Activated CD4-positive, CD25-positive, alpha-beta regulatory T cell treated with anti-CD3 and anti-CD28 coated beads, Interleukin-2, amount 50 U/mL, for 16 hours (primary cell): ENCODE results near the gene C2CD3.

ENCODE experiments used
- DNase-seq: peaks from one replicate; pipeline ENCODE4 v3.0.0-alpha.2; 2020; ENCODE audit warnings: low read depth, low spot score

The C2CD3 gene

DNA sequence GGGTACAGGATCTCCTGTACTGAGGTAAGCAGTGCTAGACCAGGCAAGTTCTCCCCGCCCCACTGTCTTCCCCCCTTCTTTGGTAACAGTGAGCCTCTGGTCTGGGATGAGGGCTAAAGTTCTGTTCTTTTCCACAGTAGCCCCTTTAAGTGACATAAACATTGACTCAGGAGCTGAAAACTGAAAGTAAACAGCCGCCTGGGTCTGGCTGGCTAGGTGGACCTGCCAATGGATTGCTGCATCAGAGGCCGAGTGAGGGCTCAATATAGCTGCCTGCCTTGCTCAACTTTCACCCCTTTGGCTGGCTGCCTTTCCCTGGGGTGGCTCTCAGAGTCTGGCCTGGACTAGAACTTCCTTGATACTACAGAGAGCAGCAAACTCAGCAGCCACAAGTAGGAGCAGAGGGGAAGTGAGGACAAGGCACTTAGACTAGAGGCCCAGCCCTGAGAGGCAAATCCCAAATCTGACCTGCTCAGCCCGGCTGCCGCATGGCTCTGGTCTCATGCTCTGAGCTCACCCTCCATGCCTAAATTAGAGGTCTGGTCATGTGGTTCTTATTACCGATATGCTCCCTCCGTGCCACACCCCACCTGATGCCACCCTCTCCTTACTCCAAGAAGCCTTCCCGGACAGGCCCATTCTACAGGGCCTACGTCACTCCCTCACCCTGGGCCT is 152.3 kb downstream of the C2CD3 start:
- DNase-seq, result no peak

DNA sequence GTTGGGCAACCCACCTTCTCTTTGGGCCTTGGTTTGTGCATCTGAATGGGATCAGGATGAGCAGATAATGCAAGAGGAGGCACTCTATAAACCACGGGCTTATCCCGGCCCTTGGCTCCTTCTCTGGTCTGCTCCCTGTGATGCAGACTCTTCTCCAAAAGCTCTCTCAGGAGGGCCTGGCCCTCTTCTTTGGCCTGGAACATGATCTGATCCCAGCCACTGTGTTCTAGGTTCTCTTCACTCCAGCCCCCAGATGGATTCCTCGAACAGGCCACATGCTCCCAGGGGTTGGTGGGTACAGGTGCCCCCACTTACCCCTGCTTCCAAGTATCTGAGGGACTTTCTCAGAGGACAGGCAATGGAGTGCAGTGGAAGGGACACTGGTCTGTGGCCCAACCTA is 153.2 kb downstream of the C2CD3 start:
- DNase-seq, result no peak

DNA sequence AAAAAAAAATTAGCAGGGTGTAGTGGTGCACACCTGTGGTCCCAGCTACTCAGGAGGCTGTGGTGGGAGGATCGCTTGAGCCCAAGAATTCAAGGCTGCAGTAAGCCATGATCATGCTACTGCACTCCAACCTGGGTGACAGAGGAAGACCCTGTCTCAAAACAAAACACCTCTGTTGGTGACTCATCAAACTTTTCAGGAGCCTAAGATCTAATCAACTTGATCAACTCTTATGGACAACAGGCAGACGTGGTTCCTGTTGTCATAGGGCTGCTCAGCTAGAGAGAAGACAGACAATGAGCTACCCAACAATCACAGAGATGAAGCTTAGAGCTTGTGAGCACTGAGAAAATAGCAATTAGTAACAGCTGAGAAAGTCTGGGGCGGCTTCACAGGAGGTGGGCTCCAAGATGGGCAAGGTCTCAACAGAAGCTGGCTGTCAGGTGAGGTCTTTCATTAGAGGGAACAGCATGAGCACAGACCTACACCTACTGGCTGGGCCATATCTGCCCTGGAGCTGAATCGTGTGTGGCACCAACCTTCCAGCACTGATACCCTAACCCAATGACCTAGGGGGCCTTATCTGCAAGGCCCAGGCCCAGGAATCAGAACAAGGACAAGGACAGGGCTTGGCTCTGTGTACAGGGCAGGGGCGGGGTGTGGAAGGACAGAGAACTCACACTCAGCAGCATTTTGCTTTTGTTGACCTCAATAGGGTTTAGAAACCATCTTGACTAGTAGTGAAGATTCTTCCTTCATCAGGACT is 154.7 kb downstream of the C2CD3 start:
- DNase-seq, result no peak

DNA sequence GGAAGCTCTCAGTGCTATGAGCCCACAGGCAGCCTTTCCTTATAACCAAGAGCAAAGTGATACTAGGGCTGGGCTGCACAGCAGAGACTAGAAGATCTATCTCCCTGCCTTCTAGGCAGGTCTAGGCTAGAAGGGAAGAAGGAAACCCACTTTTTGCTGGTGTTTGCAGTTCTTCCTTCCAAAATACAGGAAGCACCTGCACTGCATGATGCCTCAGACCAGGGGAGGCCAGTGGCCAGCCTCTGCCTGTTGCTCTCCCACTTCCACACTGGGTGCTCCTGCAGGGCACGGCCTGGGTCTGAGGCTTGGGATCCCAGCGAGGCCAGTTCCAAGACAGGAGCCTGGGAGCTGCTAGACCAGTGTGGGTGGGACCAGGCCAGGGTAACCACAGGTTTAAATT is 155.9 kb downstream of the C2CD3 start:
- DNase-seq, result no peak

DNA sequence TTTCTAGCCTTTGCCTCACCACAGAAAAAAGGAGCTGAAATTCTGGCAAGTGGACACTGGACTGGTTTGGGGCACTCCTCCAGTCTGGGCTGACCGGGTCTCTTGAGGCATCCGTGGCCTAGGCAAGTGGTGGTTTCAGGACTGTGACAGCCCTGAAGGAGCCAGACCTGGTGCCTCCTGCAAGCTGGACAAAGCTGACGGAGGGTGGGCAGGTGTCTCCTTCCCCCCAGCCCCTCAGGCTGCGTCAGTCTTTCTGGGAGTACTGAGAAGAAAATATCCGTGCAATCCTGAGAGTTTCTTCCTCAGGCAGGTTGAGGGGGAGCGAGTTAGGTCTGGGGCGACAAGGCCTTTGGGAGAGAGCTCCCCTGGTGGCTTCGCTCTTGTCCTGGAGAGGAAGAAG is 157.7 kb downstream of the C2CD3 start:
- DNase-seq, result no peak

DNA sequence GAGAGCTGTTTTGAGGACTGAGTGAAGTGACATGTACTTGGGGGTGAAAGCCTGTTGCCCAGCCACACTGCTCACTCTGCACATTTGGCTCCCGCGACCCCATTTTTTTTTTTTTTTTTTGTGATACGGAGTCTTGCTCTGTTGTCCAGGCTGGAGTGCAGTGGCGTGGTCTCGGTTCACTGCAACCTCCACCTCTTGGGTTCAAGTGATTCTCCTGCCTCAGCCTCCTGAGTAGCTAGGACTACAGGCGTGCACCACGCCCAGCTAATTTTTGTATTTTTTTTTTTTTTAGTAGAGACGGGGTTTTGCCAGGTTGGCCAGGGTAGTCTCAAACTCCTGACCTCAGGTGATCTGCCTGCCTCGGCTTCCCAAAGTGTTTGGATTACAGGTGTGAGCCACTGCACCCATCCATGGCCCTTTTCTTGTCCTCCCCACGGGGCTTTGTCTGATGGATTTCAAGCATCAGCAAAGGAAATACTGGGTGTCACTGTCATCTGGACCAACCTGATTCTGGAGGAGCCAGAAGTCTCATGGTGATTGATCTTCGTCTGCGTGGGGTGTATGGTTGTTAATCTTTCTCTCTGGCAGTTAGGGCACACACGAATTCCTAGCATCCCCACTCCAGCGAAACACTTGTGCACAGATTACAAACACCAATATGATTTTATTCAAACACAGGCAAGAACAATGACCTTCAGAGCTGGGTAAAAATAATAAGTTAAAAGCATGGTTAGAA is 158.6 kb downstream of the C2CD3 start:
- DNase-seq, result no peak

DNA sequence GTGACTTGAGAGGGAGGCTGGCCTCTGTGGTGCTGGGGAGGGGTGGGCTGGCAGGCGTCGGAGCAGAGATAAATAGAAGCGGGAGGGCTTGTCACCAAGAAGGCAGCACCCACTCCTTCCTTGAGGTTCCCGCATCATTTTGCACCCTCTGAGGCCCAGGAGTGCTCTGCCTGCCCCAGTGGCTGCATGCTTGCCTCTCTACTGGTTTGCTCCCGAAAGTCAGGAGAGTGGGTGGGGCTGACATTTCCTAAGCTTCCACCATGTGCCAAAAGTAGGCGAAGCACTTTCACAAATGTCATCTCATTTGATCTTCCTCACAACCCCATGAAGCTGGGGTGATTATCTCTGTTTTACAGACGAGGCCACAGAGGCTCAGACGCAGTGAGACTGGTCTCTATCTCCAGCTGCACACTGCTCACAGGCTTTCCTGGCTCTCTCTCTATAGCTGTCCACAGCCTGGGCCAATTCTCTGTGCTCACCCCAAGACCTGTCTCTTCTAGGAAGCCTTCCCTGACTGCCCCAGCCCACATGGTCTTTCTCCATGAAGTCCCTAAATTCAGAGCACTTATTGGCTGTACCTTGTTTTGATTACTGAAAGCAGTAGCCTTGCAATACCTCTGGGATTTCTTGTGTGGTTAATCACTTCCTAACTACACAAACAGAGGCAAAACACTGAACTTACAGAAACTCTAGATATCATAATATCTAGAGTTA is 159.3 kb downstream of the C2CD3 start:
- no peak for DNase-seq

DNA sequence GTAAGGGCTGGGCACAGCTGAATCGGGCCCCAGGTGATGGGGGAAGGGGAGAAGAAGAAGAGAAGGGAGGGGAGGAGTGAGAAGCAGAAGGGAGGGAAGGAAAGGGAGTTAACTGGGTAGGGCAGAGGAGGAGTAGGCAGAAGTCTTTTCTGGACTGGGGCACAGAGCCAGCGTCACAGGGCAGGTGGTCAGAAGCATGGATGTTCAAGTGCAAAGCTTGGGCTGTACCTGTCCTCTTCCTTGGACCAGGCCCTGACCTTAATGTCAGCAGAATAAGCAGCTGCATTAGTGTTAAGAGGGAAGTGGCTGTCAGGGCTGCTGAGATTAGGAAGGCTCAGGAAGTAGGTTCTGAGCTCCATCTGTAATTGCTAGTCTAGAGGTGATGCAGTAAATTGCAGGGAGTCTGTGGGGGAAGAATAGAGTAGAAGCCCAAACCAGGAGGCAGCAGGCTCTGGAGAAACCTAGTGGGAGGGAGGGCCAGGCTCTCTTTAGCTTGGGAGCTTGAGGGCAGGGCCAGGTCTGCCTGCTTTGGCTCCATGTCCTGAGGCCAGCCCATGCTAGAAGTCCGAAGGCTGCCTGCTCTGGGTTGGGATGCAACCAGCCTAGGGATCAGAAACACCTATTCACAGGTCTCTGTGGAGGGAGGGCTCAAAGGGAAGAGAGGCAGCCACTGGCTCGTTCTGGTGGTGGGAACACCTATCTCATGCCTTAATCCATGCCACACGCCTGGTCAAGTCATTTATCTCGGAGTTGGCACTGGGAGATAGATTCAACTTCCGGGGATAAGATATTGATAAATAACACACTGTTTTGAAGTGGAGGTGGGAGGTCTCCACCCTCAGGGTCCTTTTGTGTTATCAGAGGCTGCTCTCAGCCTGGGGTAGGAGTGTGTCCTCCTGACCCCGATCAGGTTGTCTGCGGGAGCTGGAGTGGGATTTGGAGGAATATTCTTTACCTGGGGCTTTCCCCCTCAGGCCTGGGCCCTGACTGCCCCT is 160.2 kb downstream of the C2CD3 start:
- no peak for DNase-seq

DNA sequence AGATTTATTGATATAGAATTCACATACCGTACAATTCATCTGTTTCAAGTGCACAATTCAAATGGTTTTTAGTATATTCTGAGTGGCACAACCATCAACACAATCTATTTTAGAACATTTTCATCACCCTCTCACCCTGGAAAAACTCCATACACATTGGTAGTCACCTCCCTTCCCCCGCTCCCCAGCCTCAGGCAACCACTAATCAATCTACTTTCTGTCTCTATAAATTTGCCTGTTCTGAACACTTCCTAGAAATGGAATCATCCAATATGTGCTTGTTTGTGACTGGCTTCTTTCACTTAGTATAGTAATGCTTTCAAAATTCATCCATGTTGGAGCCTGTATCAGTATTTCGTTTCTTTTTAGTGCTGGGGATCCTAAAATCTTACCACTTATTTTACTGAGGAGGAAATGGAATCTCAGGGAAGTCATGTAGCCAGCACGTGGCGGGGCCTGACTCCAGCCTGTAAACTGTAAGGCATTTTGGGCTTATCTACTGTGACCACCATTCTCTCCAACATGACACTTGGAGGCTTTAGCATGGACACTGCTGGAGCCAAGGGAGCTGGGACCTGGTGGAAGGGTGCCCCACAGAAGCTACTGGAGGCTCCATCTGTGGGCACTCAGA is 161.0 kb downstream of the C2CD3 start:
- no peak for DNase-seq

DNA sequence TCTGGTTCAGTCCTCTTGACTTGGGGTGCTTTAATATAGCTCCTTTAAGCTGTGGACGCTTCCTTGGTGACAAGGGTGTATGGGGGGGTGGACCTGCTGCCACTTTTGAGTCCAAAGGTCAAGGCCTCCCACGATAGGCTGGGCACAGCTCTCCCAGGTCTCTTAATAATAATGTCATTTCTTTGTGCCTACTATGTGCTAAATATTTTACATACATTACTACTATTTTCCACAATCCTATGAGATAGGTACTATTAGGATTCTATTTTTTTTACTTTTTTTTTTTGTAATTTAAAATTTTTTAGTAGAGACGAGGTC is 161.6 kb downstream of the C2CD3 start:
- DNase-seq, result no peak

DNA sequence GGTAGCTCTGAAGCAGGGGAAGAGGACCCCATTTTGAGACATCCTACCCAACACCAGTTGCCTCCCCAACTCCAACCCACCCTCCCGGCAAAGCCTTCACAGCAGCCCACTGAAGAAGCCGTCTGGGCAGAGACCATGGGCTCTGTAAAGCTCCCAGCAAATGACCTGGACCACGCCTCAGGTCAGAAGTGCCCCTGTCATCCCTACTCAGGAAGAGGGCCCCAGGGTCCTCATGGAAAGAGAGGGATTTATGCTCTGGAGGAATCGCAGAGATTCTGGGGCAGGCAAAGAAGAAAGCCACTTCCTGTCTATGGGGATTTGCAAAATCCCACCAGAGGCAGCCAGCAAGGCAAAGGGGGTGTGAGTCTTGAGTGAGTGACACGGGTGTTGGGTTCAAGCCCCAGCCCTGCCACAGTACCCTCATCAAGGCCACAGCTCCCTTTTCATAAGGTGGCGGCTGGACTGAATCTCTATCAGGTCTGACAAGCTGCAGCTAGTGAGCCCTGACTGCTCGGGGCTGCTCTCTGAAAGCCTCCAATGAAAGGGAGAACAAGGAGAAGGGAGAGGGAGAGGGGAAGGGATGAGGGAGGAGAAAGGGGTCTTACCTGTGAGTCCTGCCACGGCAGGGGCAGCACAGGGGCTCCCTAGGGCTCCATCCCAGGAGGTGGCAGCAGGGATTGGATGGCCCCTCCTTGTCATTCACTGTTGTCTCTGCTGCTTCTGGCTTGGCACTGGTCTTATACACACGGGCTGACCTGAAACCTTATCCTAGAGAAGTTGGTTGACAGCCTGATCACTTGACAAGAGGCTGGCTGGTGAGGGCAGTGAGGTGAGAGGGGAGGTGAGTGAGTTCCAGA is 162.2 kb downstream of the C2CD3 start, which contains the start of gene UCP3:
UCP3 (minus strand) TSS at position 713 of the 857 bp plus-strand sequence. CDS start 2,043 bp downstream, outside the sequence.
- DNase-seq, result no peak

DNA sequence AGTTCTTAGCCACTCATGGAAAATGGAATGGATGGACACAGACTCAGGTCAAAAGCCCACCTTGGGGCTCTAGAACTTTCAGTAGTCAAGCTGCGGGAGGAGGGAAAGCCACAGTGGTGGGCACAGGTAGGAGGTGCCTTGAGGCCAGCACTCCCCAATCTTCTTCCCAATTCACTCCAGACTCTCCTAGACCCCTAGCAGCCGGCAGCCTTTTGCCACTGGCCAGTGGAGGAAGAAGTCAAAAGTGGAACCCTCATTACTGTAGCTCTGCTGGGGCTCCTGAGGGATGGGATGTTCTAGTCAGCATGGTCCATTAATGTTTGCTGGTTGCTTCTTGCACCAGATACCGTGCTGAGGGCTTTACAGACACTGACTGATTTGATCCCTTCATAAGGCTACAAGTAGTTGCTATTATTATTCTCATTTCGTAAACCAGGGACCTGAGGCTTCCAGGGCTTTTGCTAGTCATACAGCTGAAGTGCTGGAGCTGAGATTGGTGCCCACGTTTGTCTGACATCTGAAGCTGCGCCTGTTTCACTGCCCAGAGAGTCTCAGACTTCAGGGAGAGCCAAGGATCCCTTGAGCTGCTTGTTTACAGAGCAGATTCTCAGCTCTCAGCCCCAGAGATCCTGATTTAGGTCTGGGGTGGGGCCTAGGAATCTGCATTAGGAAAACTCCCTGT is 163.0 kb downstream of the C2CD3 start:
- no peak for DNase-seq

DNA sequence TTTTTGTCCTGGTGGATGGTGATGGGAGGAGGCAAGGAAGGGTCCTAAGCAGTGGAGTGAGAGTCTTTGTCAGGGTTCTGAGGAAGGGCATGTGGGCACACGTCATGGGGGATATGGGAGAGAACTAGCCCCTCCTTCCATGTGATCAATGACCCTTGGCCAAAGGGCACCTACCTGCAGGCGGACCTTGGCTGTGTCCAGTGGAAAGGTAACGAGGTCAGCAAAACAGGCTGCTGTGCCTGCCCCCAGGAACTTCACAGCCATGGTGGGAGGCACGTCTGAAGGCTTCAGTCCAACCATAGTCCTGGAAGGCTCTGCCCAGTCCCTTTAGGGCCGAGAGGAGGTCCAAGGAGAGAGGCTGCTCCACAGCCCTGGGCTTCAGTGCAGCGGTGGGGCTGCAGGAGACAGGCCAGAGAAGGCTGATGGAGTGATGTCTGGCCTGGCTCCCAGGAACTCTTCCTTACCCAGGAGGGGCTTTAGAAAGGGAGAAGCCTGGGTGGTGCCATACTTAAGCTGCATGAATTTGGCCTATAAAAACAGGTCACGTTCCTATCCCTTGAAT is 164.0 kb downstream of the C2CD3 start:
- DNase-seq, result no peak

DNA sequence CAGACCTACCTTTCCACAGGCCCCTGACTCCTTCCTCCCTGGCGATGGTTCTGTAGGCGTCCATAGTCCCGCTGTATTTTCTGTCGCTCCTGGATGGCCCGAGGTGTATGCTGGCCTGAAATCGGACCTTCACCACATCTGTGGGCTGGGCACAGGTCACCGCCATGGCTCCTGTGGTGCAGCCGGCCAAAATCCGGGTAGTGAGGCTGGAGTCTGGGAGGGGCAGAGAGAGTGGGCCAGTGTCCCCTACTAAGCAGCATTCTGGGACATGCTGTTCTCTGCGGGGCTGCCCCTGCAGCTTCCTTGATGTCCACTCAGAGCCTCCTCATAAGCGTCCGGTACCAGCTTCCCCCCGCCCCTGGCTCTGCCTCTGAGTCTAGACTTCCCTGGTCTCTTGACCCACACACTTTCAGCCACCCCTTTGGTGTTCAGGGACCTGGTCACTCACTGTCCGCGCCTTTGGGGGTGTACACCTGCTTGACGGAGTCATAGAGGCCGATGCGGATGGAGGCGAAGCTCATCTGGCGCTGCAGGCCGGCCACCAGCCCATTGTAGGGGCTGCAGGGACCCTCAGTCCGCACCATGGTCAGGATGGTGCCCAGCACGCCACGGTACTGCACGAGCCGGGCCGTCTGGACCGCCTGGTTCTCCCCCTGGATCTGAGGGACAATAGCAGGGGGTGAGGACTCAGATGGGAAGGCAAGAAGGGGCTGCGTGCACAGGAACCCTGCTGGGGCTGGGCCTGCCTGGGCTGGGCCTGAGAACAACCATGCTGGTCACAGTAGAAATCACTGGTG is 164.9 kb downstream of the C2CD3 start:
- DNase-seq, result no peak

DNA sequence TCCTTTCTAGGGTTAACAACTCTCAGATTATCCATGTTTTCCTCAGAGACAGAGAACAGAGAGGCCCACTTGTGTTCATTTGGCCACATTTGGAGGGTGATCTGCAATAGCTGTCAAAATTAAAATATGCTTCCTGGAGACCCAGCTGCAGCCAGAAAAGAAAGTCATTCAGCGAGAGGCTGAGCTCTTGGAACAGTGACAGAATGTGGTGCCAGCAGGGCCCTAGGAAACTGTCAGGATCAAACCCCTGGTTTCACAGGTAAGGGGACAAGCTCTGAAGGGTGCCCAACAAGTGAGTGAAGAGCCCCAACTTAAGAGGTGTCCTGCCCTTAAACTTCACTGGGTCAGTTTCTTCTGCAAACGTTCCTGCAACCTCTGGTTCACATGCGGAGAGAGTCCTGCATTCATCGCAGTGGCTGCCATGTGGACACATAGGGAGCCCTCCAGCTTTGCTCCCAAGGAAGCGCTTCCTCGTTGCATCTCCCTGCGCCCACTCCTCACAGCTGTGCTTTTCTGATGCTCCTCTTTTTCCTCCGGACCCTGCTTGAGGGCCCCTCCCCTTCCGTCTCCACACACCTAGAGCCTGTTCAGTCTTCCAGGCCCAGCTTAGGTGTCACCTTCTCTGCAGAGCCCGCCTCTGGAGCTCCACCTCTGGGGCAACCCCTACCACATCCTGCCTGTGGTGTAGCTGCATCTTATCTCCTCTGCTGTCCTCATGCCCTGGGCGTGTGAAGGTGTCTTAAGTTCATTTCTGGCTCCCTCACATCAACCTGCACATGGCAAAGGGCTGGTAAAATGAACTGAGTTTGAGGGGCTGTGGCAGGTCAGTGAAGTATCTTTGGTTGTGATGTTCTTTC is 165.8 kb downstream of the C2CD3 start:
- DNase-seq, result peak; percentile 71

DNA sequence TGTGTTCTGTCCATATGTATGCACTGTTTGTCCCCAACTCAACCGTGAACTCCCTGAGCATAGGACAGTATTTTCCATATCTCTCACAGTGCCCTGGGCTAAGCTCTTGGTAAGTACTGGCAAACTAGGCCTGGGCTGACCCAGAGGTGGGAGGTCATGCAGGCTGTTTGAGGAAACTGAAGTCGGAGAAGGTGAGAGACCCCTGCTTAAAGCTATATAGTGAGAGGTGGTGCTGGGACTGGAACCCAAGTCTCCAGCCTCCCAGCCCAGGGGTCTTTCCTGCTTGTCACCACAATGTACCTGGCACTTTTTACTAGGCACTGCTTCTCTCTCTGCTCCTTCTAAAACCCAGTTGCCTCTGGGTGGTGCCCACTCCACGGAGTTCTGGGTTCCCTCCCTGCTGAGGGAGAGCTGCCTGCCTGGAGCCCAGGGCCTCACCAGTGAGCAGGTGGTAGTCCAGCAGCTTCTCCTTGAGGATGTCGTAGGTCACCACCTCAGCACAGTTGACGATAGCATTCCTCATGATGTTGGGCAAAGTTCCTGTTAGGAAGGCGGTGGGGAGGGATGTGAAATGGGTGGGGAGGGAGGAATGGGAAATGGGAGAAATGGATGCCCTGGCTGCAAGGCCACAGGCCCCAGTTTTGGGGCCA is 166.6 kb downstream of the C2CD3 start:
- DNase-seq, result no peak
